K562 (cell line): ENCODE data around the gene PTCH2. TPM values are rescaled to one million over a fixed set of nuclear protein-coding genes. Genes with fewer than 3 reads are reported as not detected.

Experiments
- ATAC-seq: fragments of 200-7000 bp; cut with Tn5 transposase; 3 replicates; pipeline ENCODE4 v1.9.1; 2020; ENCODE audit warnings: moderate library complexity
- BruUV-seq: library from RNA; stranded (reverse); fragments of 400-500 nt; replicated peaks from 2 replicates; lab custom pipeline; 2021; lab: Mats Ljungman, UMichigan
- CTCF ChIA-PET: fragments of 300-600 bp; formaldehyde crosslinking; extraction: SDS; loops from one replicate; lab custom pipeline; 2021; ENCODE audit warnings: low intra/inter-chr PET ratio; lab: Yijun Ruan, JAX
- POLR2A ChIA-PET: fragments of 300-600, 350-650 bp; sonication (Branson Sonifier 250); formaldehyde crosslinking; extraction: SDS; loops from one replicate; lab custom pipeline; 2021; ENCODE audit warnings: antibody characterized with exemption, inconsistent platforms; lab: Yijun Ruan, JAX
- DNase-seq, 4 experiments: peaks; one replicate each; pipeline versions ENCODE4 v3.0.0 to v3.0.0-alpha.2; 2011 to 2018; ENCODE audit warnings: low spot score in 3 of 4, mixed read lengths in 3 of 4; ENCODE audit errors: extremely low read depth in 1 of 4
- FAIRE-seq: peaks from 2 replicates; lab custom pipeline; 2011; peaks lifted over from hg19 to GRCh38; lab: Jason Lieb, UNC
- H2AFZ ChIP-seq: 2 replicates; pipeline ENCODE4 v1.6.0; 2011; ENCODE audit warnings: low read depth, low read length, control low read depth, inconsistent platforms
- H3K27ac ChIP-seq: fragments of 200-600 bp; 3 replicates; pipeline ENCODE4 v1.8.0; 2011; ENCODE audit warnings: low read depth, mild to moderate bottlenecking, control low read depth, inconsistent platforms, low read length, moderate library complexity, mixed read lengths; ENCODE audit errors: extremely low read depth
- H3K27me3 ChIP-seq, 2 experiments: fragments of 300-600 bp in 1 of 2; 2 replicates in 1 of 2; 3 replicates in 1 of 2; pipeline versions ENCODE4 v1.6.0 to v1.8.0; 2011; ENCODE audit warnings: inconsistent platforms in 2 of 2, low read length in 2 of 2, mild to moderate bottlenecking in 1 of 2, mixed read lengths in 1 of 2, moderate library complexity in 1 of 2; ENCODE audit not compliant: control insufficient read depth in 2 of 2, insufficient read depth in 2 of 2
- H3K36me3 ChIP-seq: fragments of 300-600 bp; 3 replicates; pipeline ENCODE4 v1.8.0; 2011; ENCODE audit warnings: mild to moderate bottlenecking, low read length, inconsistent platforms; ENCODE audit not compliant: control insufficient read depth, insufficient read depth
- H3K4me1 ChIP-seq, 2 experiments: fragments of 200-600 bp in 1 of 2; replicated peaks in 1 of 2; 2 replicates in 1 of 2; 3 replicates in 1 of 2; pipeline versions ENCODE4 v1.5.1 to v1.8.0; 2011; ENCODE audit warnings: inconsistent platforms in 2 of 2, low read length in 2 of 2, mild to moderate bottlenecking in 1 of 2, mixed read lengths in 1 of 2, moderate library complexity in 1 of 2; ENCODE audit not compliant: control insufficient read depth in 2 of 2, insufficient read depth in 2 of 2
- H3K4me2 ChIP-seq: 2 replicates; pipeline ENCODE4 v1.6.1; 2011; ENCODE audit warnings: low read length, control low read depth, inconsistent platforms, mixed read lengths; ENCODE audit not compliant: insufficient read depth
- H3K4me3 ChIP-seq: fragments of 200-600 bp; sonication (generic), shearing (Covaris generic); 2 replicates; pipeline ENCODE4 v1.5.1; 2016; ENCODE audit warnings: control low read depth, inconsistent platforms
- H3K79me2 ChIP-seq: fragments of 200-600 bp; 3 replicates; pipeline ENCODE4 v1.8.0; 2011; ENCODE audit warnings: low read length, inconsistent platforms; ENCODE audit not compliant: control insufficient read depth, insufficient read depth
- H3K9ac ChIP-seq, 2 experiments: 2 replicates each; pipeline versions ENCODE4 v1.6.0 to v1.6.1; 2011; ENCODE audit warnings: low read depth in 2 of 2, low read length in 2 of 2, control low read depth in 1 of 2, inconsistent platforms in 1 of 2, mild to moderate bottlenecking in 1 of 2, mixed read lengths in 1 of 2; ENCODE audit not compliant: insufficient read depth in 1 of 2
- H3K9me1 ChIP-seq: one replicate; pipeline ENCODE4 v1.6.0; 2011; ENCODE audit warnings: inconsistent platforms, mild to moderate bottlenecking, low read length, moderate library complexity; ENCODE audit not compliant: control insufficient read depth, insufficient read depth
- H3K9me3 ChIP-seq: replicated peaks from 2 replicates; pipeline ENCODE4 v1.5.1; 2011; ENCODE audit warnings: low read depth, low read length, inconsistent platforms; ENCODE audit not compliant: control insufficient read depth, insufficient read depth
- H4K20me1 ChIP-seq: replicated peaks from 2 replicates; pipeline ENCODE4 v1.6.1; 2011; ENCODE audit warnings: low read length, inconsistent platforms, mixed read lengths; ENCODE audit not compliant: control insufficient read depth, insufficient read depth
- BHLHE40 ChIP-seq: IDR thresholded peaks from 2 replicates; pipeline ENCODE4 v1.6.1; 2011; ENCODE audit warnings: low read length, improper control_type of control experiment
- CBFB ChIP-seq: sonication (generic); formaldehyde crosslinking; IDR thresholded peaks from 2 replicates; pipeline ENCODE4 v1.4.0; 2020; ENCODE audit warnings: mild to moderate bottlenecking, missing genetic modification reagents
- CHCHD3 ChIP-seq: fragments of 250-450 bp; sonication (Bioruptor Pico); IDR thresholded peaks from 2 replicates; pipeline ENCODE4 v2.1.2; 2022; ENCODE audit warnings: mild to moderate bottlenecking
- COPS2 ChIP-seq: fragments of 450-650 bp; conservative IDR thresholded peaks from 2 replicates; pipeline ENCODE4 v1.6.1; 2016; ENCODE audit warnings: mild to moderate bottlenecking, moderate library complexity
- DMBX1 ChIP-seq: fragments of 250-450 bp; sonication (Bioruptor Pico); IDR thresholded peaks from 2 replicates; pipeline ENCODE4 v1.8.0; 2022; ENCODE audit warnings: inconsistent platforms, mild to moderate bottlenecking, moderate library complexity, borderline replicate concordance
- DPF2 ChIP-seq: fragments of 450-650 bp; IDR thresholded peaks from 2 replicates; pipeline ENCODE4 v1.6.1; 2016
- EGR1 ChIP-seq: fragments of 450-650 bp; conservative IDR thresholded peaks from 2 replicates; pipeline ENCODE4 v1.6.1; 2017; ENCODE audit warnings: mild to moderate bottlenecking
- ERF ChIP-seq: fragments of 450-650 bp; formaldehyde crosslinking; IDR thresholded peaks from 2 replicates; pipeline ENCODE4 v1.4.0; 2020; ENCODE audit warnings: mild to moderate bottlenecking, mixed read lengths
- ESRRA ChIP-seq: fragments of 450-650 bp; IDR thresholded peaks from 2 replicates; pipeline ENCODE4 v1.6.1; 2014; ENCODE audit warnings: low read depth, mild to moderate bottlenecking, moderate library complexity, borderline replicate concordance
- GATAD2A ChIP-seq: fragments of 450-650 bp; IDR thresholded peaks from 2 replicates; pipeline ENCODE4 v1.6.1; 2017
- HNRNPUL1 ChIP-seq: fragments of 200-400 bp; formaldehyde crosslinking; IDR thresholded peaks from 2 replicates; pipeline ENCODE4 v1.6.1; 2017; ENCODE audit warnings: low read length
- JUNB ChIP-seq: fragments of 450-650 bp; formaldehyde crosslinking; conservative IDR thresholded peaks from 2 replicates; pipeline ENCODE4 v1.4.0; 2020; ENCODE audit warnings: mild to moderate bottlenecking
- KAT2B ChIP-seq: IDR thresholded peaks from one replicate; pipeline ENCODE4 v1.6.1; 2012; ENCODE audit warnings: low read depth, mild to moderate bottlenecking, control low read depth, inconsistent platforms, low read length, moderate library complexity
- KAT7 ChIP-seq: sonication (generic); formaldehyde crosslinking; IDR thresholded peaks from 2 replicates; pipeline ENCODE4 v1.8.0; 2022; ENCODE audit warnings: missing genetic modification reagents, mild to moderate bottlenecking, borderline replicate concordance
- KLF6 ChIP-seq: fragments of 250-450 bp; sonication (Bioruptor Pico); IDR thresholded peaks from 2 replicates; pipeline ENCODE4 v1.4.0; 2020; ENCODE audit warnings: mild to moderate bottlenecking, moderate library complexity, borderline replicate concordance
- LEF1 ChIP-seq: fragments of 450-650 bp; IDR thresholded peaks from 2 replicates; pipeline ENCODE4 v1.6.1; 2016; ENCODE audit warnings: mild to moderate bottlenecking
- MTF1 ChIP-seq: fragments of 250-450 bp; sonication (Bioruptor Pico); IDR thresholded peaks from 2 replicates; pipeline ENCODE4 v1.9.0; 2021; ENCODE audit warnings: moderate library complexity, mild to moderate bottlenecking, inconsistent platforms, borderline replicate concordance
- ZC3H4 ChIP-seq: sonication (generic); formaldehyde crosslinking; IDR thresholded peaks from 2 replicates; pipeline ENCODE4 v1.9.0; 2021; ENCODE audit warnings: missing genetic modification reagents, borderline replicate concordance
- ZNF165 ChIP-seq: fragments of 250-450 bp; sonication (Bioruptor Pico); IDR thresholded peaks from 2 replicates; pipeline ENCODE4 v1.4.0; 2020; ENCODE audit warnings: borderline replicate concordance
- ZNF408 ChIP-seq: fragments of 250-450 bp; sonication (Bioruptor Pico); IDR thresholded peaks from 2 replicates; pipeline ENCODE4 v1.4.0; 2020; ENCODE audit warnings: low read depth, mild to moderate bottlenecking, moderate library complexity
- WGBS: fragments of 100-300 bp; shearing (Covaris generic); methylation state at CpG from one replicate; pipeline ENCODE4 v1.1.6; 2016; ENCODE audit warnings: low coverage, mixed read lengths; ENCODE audit not compliant: insufficient coverage; ENCODE audit errors: missing lambda C conversion rate; 5-methylcytosine and 5-hydroxymethylcytosine counted together
- in situ Hi-C: fragments of 300-500 bp; cut with MboI; formaldehyde crosslinking; loops from 4 replicates; pipeline ENCODE4 v1.15.0; 2018; ENCODE audit warnings: inconsistent platforms, mixed read lengths
- intact Hi-C: fragments of 100-400 bp; cut with micrococcal nuclease; formaldehyde crosslinking; loops from 2 replicates; pipeline ENCODE4 v1.14.2; 2022
- polyA plus RNA-seq, 8 experiments: library from polyadenylated mRNA; depleted of rRNA in 4 of 8; stranded (reverse) in 5 of 8; unstranded in 3 of 8; fragments of >200 nt; fragmentation: Nextera tagmentation in 2 of 8; fragmentation: Illumina TruSeq in 1 of 8; extraction: Ambion mirVana in 2 of 8; extraction: Trizol in 1 of 8; gene quantifications; 2 replicates each; pipeline versions ENCODE4 v1.2.1 to v1.2.3, GENCODE V29; 2011 to 2014; ENCODE audit warnings: inconsistent platforms in 1 of 8, missing spikeins in 1 of 8
- total RNA-seq, 7 experiments: library from RNA; depleted of rRNA in 6 of 7; stranded (reverse); fragments of >200 nt in 6 of 7; fragmentation: Illumina TruSeq in 2 of 7; extraction: Trizol in 2 of 7; gene quantifications; 2 replicates each; pipeline versions ENCODE4 v1.2.1 to v1.2.3, GENCODE V29; 2011 to 2021; ENCODE audit warnings: low replicate concordance in 1 of 7
- TF ChIP-seq, protein P1 (sequence below): fragments of 450-650 bp; formaldehyde crosslinking; IDR thresholded peaks from 2 replicates; pipeline ENCODE4 v1.4.0; 2020; ENCODE audit warnings: mild to moderate bottlenecking, moderate library complexity
- TF ChIP-seq, protein P2 (sequence below), 2 experiments: fragments of 250-450 bp in 1 of 2; fragments of 450-650 bp in 1 of 2; sonication (Bioruptor Pico) in 1 of 2; IDR thresholded peaks; 2 replicates each; pipeline versions ENCODE4 v1.6.1 to v1.8.0; 2016 to 2021; ENCODE audit warnings: mild to moderate bottlenecking in 2 of 2, moderate library complexity in 2 of 2, missing compliant biosample characterization in 1 of 2, missing genetic modification characterization in 1 of 2

Gene PTCH2
- total and polyA plus RNA-seq, 9 of the 15 experiments (the other 6 are each of a cell fraction or from before 2014, with no cell fraction given): 0.15 to 27.3 (median 0.48) TPM; not detected in 1

DNA sequence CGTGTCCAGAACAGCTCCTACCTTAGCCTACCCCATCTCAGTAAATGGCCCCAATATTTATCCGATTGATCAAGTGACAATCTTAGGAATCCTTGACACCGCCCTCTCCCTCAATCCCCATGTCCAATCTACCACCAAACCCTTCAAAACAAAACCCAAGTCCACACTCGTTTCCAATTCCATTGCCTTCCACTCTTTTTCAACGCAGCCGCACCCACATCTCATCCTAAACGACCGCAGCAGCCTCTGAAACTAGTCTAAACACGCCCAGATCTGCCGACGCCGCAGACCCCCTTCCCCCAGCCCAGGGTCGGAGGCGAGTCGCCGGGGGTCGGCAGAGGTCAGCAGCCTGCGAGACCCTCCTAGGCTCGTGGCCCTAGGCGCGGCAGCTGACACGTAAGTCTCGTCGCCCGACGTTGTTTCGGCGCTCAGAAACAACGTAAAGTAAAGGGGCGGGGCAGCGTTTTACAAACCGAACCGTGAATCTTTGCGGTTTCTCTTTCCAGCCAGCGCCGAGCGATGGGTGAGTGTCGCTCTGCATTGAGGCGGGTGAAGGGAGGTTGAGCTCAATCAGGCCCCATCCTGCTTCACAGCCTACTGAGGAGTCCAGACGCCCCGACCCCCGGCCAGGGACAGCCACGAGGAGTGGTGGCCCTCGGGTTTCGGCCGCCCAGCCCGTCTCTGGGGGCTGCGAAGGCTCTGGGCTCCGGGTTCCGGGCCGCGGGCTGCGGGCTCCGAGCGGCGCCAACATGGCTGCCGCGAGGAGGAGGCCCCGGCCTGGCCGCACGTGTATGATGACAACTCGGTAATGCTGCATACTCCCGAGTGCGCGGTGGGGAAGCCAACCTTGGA is 67.7 kb downstream of the PTCH2 start, which contains the start of gene RPS8:
Gene RPS8, plus strand, starts transcription at position 463 of the 852 bp plus-strand sequence. Its CDS starts 57 bp downstream, at position 520.
- TSS peak; percentile 96 for BruUV-seq
- in situ Hi-C loops (no loop called here), intact Hi-C loops (loop anchor here (2.0 to 5.0 kb wide), 3 partner anchors 37 to 45 kb away; partner anchors contain the start of genes KIF2C and RNU5D-1)
- Histone ChIP-seq H3K4me2 (peak within 1 kb of the TSS; percentile 93), H3K9me3 (no peaks in the 10 kb centered on the region), H4K20me1 (peaks cover 31% of the 10 kb centered on the region), H3K4me1 (peaks cover 13 to 22% of the 10 kb centered on the region in 2 experiments), H2AFZ (peak within 1 kb of the TSS; percentile 83), H3K4me3 (peak within 1 kb of the TSS; percentile 75), H3K9me1 (peaks cover 10% of the 10 kb centered on the region), H3K27ac (peak within 1 kb of the TSS; percentile 98), H3K9ac (peak within 1 kb of the TSS; percentile 99), H3K36me3 (peaks cover 46% of the 10 kb centered on the region), H3K79me2 (peaks cover 54% of the 10 kb centered on the region), H3K27me3 (no peaks in the 10 kb centered on the region)
- FAIRE-seq (peak; percentile 93), ATAC-seq (peak; percentile 81), DNase-seq (peak; percentile 85 to 99 (median 89))
- under 1% methylated on average over 65 of the region's 65 CpGs for WGBS
- ChIA-PET POLR2A (interaction anchor here (0.6 to 11.6 kb wide), 56 partner anchors 9 to 1761 kb away, joined by 3 to 253 read pairs (median 4); partner anchors contain the start of genes AKR1A1, BEST4, BTBD19 and DYNLT4), CTCF (interaction anchor here (0.7 to 1.3 kb wide), 2 partner anchors 68 to 528 kb away, joined by 3 read pairs; no protein-coding TSS in a partner anchor)
- TF ChIP-seq MTF1 (CRISPR knock-in tag): no peak
- TF ChIP-seq JUNB (CRISPR knock-in tag): no peak
- TF ChIP-seq COPS2: no peak
- TF ChIP-seq ERF (CRISPR knock-in tag): peak; percentile 79; the same call in 1 of the 2 replicates
- TF ChIP-seq GATAD2A: peak; percentile 91
- TF ChIP-seq KAT7 (CRISPR knock-in tag): no peak
- no peak for TF ChIP-seq DMBX1
- peak; percentile 7 for TF ChIP-seq CHCHD3 (CRISPR knock-in tag)
- peak; percentile 93 for TF ChIP-seq DPF2
- TF ChIP-seq CBFB (CRISPR knock-in tag): peak; percentile 100
- no peak for TF ChIP-seq ZNF408 (CRISPR knock-in tag)
- TF ChIP-seq ESRRA: peak; percentile 98
- TF ChIP-seq, protein P1, sequence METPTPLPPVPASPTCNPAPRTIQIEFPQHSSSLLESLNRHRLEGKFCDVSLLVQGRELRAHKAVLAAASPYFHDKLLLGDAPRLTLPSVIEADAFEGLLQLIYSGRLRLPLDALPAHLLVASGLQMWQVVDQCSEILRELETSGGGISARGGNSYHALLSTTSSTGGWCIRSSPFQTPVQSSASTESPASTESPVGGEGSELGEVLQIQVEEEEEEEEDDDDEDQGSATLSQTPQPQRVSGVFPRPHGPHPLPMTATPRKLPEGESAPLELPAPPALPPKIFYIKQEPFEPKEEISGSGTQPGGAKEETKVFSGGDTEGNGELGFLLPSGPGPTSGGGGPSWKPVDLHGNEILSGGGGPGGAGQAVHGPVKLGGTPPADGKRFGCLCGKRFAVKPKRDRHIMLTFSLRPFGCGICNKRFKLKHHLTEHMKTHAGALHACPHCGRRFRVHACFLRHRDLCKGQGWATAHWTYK: peak; percentile 58; the same call in 1 of the 2 replicates
- no peak for TF ChIP-seq HNRNPUL1
- TF ChIP-seq EGR1: no peak
- TF ChIP-seq, protein P2, sequence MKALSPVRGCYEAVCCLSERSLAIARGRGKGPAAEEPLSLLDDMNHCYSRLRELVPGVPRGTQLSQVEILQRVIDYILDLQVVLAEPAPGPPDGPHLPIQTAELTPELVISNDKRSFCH (CRISPR knock-in tag; IDR thresholded peaks at IDR 0.05): no peak
- TF ChIP-seq, protein P2 (tag; IDR thresholded peaks at IDR 0.05): peak; percentile 57
- TF ChIP-seq ZC3H4 (CRISPR knock-in tag): no peak; the same call in 1 of the 2 replicates
- TF ChIP-seq ZNF165 (CRISPR knock-in tag): no peak
- peak; percentile 75 for TF ChIP-seq LEF1
- TF ChIP-seq BHLHE40: peak; percentile 69
- no peak for TF ChIP-seq KAT2B
- peak; percentile 95 for TF ChIP-seq KLF6
